HG03460 (cell line): Measurements from ENCODE around the gene PLEKHA7.

Experiments
- ATAC-seq: cut with Tn5 transposase; IDR thresholded peaks from one replicate; pipeline ENCODE4 v1.9.1; 2021; ENCODE audit not compliant: unreplicated experiment

Gene PLEKHA7

GRCh38 chr11:16815047-16815767 is 199.0 kb downstream of the PLEKHA7 start:
- no peak for ATAC-seq

- ATAC-seq = no peak
These were observed 199.7 kb downstream of the PLEKHA7 start for GRCh38 chr11:16814410-16815046.

DNA sequence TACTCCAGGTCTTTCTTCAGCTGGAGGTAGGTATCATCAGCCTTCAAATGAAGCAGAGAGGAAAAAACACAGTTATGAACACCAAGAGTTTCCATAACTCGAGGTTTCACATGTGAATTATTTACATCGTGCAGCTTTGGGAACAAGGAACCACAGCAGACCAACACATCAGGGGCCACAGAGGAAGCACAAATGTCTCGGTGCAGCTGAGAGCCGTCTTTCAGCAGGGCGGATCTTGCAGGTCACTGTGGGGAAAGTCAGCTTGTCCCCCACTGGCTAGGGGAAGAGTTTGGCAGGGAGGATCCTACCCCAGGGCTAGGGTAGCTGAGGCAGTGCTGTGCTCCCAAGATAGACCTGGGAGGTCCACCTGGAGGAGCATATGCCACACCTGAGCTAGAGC is 201.1 kb downstream of the PLEKHA7 start:
- ATAC-seq = no peak

- no peak for ATAC-seq
These were observed 201.9 kb downstream of the PLEKHA7 start for GRCh38 chr11:16812274-16812673.

DNA sequence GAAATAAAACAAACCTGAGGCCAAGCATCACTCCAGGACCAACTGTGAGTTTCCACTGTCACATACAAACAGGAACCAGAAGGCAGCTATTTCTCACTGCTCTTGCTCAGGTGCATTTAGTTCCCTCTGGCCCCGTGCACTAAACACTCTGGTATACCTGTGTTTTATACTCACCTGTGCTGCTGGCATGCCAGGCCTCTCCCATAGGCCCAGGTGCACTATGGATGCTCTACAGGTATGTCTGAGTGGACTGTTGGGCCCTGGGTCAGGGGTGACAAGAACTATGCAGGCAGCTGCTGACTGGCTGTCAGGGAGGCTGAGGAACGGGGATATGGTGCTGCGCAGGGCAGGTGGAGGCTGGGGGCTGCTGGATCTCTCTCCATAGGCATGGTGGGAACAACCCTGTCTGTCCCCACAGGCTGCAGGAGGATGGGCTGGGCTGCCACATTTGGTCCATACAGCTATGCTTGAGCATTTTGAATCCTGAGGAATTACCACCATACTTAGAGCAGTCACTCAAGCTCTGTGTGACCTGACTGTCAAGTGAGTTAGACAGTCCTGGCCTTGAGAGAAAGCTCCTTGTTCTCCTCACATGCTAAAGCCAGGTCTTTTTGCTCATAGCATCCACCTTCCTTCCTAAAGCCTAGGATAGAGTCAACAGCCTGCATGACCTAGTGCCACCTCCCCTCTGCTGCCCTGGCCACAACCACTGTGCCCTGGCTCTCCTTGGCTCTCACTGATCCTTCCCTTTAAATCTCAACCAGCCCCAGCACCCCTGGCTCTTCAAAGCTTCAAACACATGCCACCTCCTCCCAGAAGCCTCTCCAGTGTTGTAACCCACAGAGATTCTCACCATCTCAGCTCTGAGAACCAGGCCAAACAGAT is 202.8 kb downstream of the PLEKHA7 start:
- no peak for ATAC-seq

DNA sequence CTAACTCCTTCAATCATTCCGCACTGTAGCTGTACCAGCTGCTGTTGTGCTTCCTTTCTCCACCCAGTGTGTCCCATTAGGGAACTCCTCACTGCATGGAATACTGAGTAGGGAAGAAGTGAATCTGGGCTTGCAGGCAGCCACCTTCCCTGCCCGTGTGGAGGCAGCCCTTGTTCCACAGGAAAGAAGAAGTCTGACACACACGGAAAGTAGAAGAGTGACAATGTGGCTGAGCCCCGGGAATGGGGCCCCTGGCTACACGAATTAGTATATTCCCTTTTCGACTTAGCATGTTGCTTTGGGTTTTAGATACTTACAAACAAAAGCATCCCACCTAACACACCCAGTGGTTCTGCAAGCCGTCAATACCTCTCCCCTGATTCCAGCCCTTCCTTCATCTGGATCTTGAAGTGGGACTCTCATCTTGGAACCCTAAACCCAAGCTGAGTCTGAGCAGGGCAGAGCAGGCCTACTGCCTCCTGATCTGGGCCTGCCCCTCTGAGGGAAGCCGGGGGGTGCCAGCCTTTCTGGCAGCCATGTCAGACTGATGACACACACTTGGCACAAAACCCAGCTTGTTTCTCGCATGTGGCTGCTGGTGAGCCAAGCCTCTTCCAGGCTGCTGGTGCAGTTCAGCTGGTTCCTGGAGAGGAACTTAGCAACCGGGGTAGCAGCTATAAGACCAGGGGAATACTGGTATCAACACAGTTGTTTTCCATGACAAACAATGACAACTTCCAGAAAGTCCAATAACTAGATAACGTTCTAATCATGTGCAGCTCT is 204.1 kb downstream of the PLEKHA7 start:
- no peak for ATAC-seq

DNA sequence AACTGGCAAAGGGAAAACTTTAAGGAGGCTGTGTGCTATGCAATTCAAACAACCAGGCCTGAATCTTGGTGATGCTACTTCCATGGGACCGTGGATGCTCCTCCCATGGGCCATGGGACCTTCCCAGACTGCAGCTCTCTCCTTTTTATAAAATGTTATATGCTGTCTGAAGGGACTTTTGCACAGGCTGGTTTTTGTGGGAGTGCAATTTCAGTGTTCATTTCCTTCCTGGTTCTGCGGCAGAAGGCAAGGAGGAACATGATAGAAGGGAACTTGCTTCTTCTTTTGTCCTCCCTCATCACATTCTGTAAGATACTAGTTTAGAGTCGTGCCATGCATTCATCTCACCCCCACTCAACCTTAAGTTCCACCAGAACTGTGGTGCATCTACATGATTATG is 206.9 kb downstream of the PLEKHA7 start:
- ATAC-seq = no peak

GRCh38 chr11:16806791-16807190 is 207.4 kb downstream of the PLEKHA7 start:
- ATAC-seq = no peak

GRCh38 chr11:16805938-16806337 is 208.3 kb downstream of the PLEKHA7 start:
- ATAC-seq = no peak

DNA sequence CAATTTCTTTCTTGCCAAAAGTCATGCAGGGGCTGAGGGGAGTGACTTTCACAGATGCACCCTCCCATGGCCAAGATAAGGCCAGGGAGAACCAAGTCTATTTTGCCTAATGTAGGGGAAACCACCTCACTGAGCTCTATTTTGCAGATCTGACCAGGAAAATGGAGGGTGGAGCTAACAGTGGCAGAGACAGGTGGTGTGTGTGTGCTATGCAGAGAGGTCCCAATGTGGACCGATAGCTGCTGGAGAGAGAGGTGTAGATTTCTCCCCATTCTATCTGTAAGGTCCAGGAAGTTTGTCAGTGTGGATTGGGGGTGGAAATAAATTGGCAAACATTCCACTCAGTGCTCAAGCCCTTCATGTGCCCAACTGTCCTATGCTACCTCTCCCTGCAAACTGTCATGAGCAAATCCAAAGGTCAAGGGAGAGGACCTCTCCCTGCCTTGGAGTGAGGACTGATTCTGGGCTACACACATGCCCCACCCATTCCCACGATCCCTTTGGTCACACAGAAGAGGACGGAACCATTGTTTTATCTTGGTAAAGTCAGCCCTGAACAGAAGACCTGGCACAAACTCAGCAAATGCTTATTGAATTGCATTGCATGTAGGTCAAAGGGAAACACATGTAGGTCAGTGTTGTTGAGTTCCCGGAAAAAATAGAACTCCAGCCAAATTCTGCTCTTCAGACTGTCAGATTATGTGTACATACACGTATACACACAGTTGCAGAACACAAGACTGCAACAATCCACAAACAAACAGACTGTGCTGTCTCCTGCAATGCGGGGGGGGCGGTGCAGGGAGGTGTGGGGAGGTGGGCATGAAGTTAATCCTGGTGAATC is 209.9 kb downstream of the PLEKHA7 start:
- ATAC-seq = no peak

DNA sequence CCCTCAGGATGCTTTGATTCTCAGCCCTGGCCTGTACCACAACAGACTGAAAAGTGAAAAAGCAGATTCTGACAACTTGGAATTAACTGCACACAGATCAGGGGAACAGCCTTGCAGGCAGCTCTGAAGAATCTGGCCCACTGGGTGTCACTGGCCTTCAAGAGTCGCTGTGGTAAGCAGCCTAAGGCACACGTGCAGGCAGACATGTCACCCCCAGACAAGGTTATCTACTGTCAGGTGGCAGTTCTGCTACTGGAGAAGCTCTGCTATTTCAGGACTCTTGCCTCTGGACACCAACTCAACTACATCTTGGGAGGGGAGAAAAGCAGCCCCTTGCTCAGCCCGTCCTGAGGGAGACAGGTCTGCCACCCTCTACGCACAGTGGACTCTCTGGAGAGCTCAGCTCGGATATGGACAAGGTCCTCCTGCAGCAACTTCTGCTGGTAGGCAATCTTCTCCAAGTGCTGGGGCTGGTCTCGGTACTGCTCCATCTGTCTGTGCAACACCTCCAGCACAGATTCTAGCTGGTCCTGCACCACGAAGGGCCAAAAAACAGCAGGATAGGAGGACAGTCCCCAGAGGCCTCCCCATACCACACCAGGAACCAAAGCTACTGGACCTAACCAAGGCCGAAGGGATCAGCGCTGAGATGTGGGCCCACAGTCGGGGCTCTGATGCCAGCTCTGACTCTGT is 212.8 kb downstream of the PLEKHA7 start:
- no peak for ATAC-seq

DNA sequence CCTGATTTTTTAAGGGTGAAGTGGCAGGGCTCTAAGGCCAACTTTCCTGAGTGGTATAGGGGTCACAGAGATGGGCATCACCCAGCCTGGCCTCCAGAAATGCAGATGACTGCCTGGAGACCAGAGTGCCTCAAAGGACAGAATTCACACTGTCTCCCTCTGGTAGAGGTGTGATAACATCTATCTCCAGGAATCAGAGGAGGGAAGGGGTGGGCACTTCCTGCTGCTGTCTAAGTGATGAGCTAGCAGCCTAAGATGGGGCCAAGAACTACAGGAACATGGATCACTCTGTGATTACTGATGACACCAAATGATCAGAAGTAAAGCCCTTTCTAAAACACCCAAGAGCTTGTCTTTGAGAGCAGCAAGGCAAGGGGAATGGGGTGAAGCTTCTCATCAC is 213.8 kb downstream of the PLEKHA7 start:
- ATAC-seq = no peak

GRCh38 chr11:16799890-16800289 is 214.3 kb downstream of the PLEKHA7 start:
- ATAC-seq = no peak

GRCh38 chr11:16799221-16799620 is 215.0 kb downstream of the PLEKHA7 start:
- no peak for ATAC-seq

GRCh38 chr11:16797776-16798175 is 216.4 kb downstream of the PLEKHA7 start:
- no peak for ATAC-seq

DNA sequence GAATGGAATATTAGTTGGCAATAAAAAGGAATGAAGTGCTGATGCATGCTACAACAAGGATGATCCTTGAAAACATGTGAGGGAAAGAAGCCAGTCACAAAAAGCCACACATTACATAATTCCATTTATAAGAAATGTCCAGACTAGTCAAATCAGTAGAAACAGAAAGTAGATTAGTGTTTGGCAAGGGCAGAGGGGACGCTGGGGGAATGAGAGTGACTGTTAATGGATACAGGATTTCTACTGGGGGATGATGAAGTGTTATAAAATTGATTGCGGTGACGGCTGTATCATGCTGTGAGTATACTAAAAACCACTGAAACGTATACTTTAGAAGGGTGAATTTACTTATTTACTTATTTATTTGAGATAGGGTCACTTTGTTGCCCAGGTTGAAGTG is 217.9 kb downstream of the PLEKHA7 start:
- no peak for ATAC-seq

DNA sequence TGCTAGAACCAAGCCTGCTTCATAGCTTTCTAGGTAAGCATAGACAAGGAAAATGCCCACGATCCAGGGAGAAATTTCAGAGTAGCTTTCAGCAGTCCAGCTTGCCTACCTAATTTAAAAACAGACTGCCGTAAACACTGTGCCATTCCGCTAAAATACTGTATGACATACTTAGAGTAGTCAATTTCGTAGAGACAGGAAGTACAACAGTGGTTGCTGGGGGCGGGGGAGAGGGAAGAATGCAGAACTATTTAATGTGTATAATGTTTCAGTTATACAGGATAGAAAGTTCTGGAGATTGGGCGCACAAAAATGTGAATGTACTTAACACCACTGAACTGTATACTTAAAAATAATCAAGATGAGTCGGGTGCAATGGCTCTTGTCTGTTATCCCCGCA is 219.1 kb downstream of the PLEKHA7 start:
- no peak for ATAC-seq

- no peak for ATAC-seq
These were observed 220.0 kb downstream of the PLEKHA7 start for GRCh38 chr11:16794047-16794818.

GRCh38 chr11:16793511-16793910 is 220.7 kb downstream of the PLEKHA7 start:
- ATAC-seq = no peak
